Measurements from ENCODE around the gene ZNF385D.
"Not testable (repeated sequence)": the region's sequence is repeated elsewhere in the genome, so short reads cannot be mapped to it uniquely, and the experiment has no call there.

Gene ZNF385D

GRCh38 chr3:21409401-21409800 lies 341.6 kb downstream of the ZNF385D start:
- H3K9me3 Mint-ChIP-seq (ENCODE audit: low read depth): peaks cover 12% of the 10 kb centered on the region
- H3K27me3 Mint-ChIP-seq: no peaks in the 10 kb centered on the region
- H3K36me3 Mint-ChIP-seq: no peaks in the 10 kb centered on the region
- no peak overlapping the region for H3K27ac Mint-ChIP-seq
- no peaks in the 10 kb centered on the region for H3K4me1 Mint-ChIP-seq (ENCODE audit: low read depth)
- no peak overlapping the region for H3K4me3 Mint-ChIP-seq

GRCh38 chr3:21407743-21408142 lies 343.3 kb downstream of the ZNF385D start:
- Mint-ChIP-seq H3K27me3 (no peaks in the 10 kb centered on the region), H3K9me3 (ENCODE audit: low read depth) (peaks cover 12% of the 10 kb centered on the region), H3K36me3 (no peaks in the 10 kb centered on the region), H3K4me1 (ENCODE audit: low read depth) (no peaks in the 10 kb centered on the region), H3K27ac (no peak overlapping the region), H3K4me3 (no peak overlapping the region)

GRCh38 chr3:21405671-21406667 lies 345.0 kb downstream of the ZNF385D start:
- H3K4me3 Mint-ChIP-seq: no peak overlapping the region
- no peaks in the 10 kb centered on the region for H3K36me3 Mint-ChIP-seq
- H3K27ac Mint-ChIP-seq: no peak overlapping the region
- H3K4me1 Mint-ChIP-seq (ENCODE audit: low read depth): no peaks in the 10 kb centered on the region
- no peaks in the 10 kb centered on the region for H3K27me3 Mint-ChIP-seq
- H3K9me3 Mint-ChIP-seq (ENCODE audit: low read depth): peaks cover 15% of the 10 kb centered on the region

- H3K27me3 Mint-ChIP-seq: no peaks in the 10 kb centered on the region
- no peak overlapping the region for H3K27ac Mint-ChIP-seq
- H3K9me3 Mint-ChIP-seq (ENCODE audit: low read depth): peaks cover 12% of the 10 kb centered on the region
- no peak overlapping the region for H3K4me3 Mint-ChIP-seq
- no peaks in the 10 kb centered on the region for H3K36me3 Mint-ChIP-seq
- no peaks in the 10 kb centered on the region for H3K4me1 Mint-ChIP-seq (ENCODE audit: low read depth)
These were observed 352.5 kb downstream of the ZNF385D start for GRCh38 chr3:21398461-21398860.

GRCh38 chr3:21393683-21394311 lies 357.2 kb downstream of the ZNF385D start:
- H3K4me3 Mint-ChIP-seq: no peak overlapping the region
- H3K27ac Mint-ChIP-seq: no peak overlapping the region

GRCh38 chr3:21392526-21392925 lies 358.5 kb downstream of the ZNF385D start:
- Mint-ChIP-seq H3K9me3 (ENCODE audit: low read depth) (no peaks in the 10 kb centered on the region), H3K4me3 (no peak overlapping the region), H3K27me3 (no peaks in the 10 kb centered on the region)

More at GRCh38 chr3:21393683-21394311, 357.2 kb downstream of the ZNF385D start:
- no peaks in the 10 kb centered on the region for H3K36me3 Mint-ChIP-seq
- H3K27me3 Mint-ChIP-seq: no peaks in the 10 kb centered on the region
- no peaks in the 10 kb centered on the region for H3K9me3 Mint-ChIP-seq (ENCODE audit: low read depth)
- H3K4me1 Mint-ChIP-seq (ENCODE audit: low read depth): no peaks in the 10 kb centered on the region

GRCh38 chr3:21390856-21391255 lies 360.2 kb downstream of the ZNF385D start:
- H3K9me3 Mint-ChIP-seq (ENCODE audit: low read depth): peaks cover 4% of the 10 kb centered on the region
- H3K27ac Mint-ChIP-seq: no peak overlapping the region
- H3K36me3 Mint-ChIP-seq: no peaks in the 10 kb centered on the region
- no peak overlapping the region for H3K4me3 Mint-ChIP-seq
- H3K27me3 Mint-ChIP-seq: no peaks in the 10 kb centered on the region
- no peaks in the 10 kb centered on the region for H3K4me1 Mint-ChIP-seq (ENCODE audit: low read depth)

More at GRCh38 chr3:21392526-21392925, 358.5 kb downstream of the ZNF385D start:
- no peaks in the 10 kb centered on the region for H3K36me3 Mint-ChIP-seq
- no peaks in the 10 kb centered on the region for H3K4me1 Mint-ChIP-seq (ENCODE audit: low read depth)
- H3K27ac Mint-ChIP-seq: no peak overlapping the region

GRCh38 chr3:21390136-21390535 lies 360.9 kb downstream of the ZNF385D start:
- H3K4me1 Mint-ChIP-seq (ENCODE audit: low read depth): no peaks in the 10 kb centered on the region

GRCh38 chr3:21387142-21387826 lies 363.7 kb downstream of the ZNF385D start:
- not testable (repeated sequence) for H3K36me3 Mint-ChIP-seq; H3K9me3 Mint-ChIP-seq (ENCODE audit: low read depth); H3K27ac Mint-ChIP-seq; H3K27me3 Mint-ChIP-seq; H3K4me1 Mint-ChIP-seq (ENCODE audit: low read depth); H3K4me3 Mint-ChIP-seq

More at GRCh38 chr3:21390136-21390535, 360.9 kb downstream of the ZNF385D start:
- H3K27ac Mint-ChIP-seq: no peak overlapping the region
- no peaks in the 10 kb centered on the region for H3K27me3 Mint-ChIP-seq
- no peaks in the 10 kb centered on the region for H3K36me3 Mint-ChIP-seq
- H3K9me3 Mint-ChIP-seq (ENCODE audit: low read depth): peaks cover 7% of the 10 kb centered on the region
- H3K4me3 Mint-ChIP-seq: no peak overlapping the region

- H3K4me1 Mint-ChIP-seq (ENCODE audit: low read depth): not testable (repeated sequence)
These were observed 373.0 kb downstream of the ZNF385D start for GRCh38 chr3:21378036-21378435.

GRCh38 chr3:21377071-21377769 lies 373.8 kb downstream of the ZNF385D start:
- Mint-ChIP-seq H3K9me3 (ENCODE audit: low read depth) (no peaks in the 10 kb centered on the region), H3K27ac (no peak overlapping the region), H3K36me3 (no peaks in the 10 kb centered on the region), H3K4me3 (no peak overlapping the region), H3K27me3 (no peaks in the 10 kb centered on the region), H3K4me1 (ENCODE audit: low read depth) (no peaks in the 10 kb centered on the region)

More at GRCh38 chr3:21378036-21378435, 373.0 kb downstream of the ZNF385D start:
- H3K27me3 Mint-ChIP-seq; H3K4me3 Mint-ChIP-seq; H3K27ac Mint-ChIP-seq; H3K36me3 Mint-ChIP-seq; H3K9me3 Mint-ChIP-seq (ENCODE audit: low read depth): not testable (repeated sequence)

- Mint-ChIP-seq H3K27me3 (no peaks in the 10 kb centered on the region), H3K36me3 (no peaks in the 10 kb centered on the region), H3K4me3 (no peak overlapping the region), H3K9me3 (ENCODE audit: low read depth) (peaks cover 4% of the 10 kb centered on the region), H3K4me1 (ENCODE audit: low read depth) (no peaks in the 10 kb centered on the region), H3K27ac (no peak overlapping the region)
These were observed 378.7 kb downstream of the ZNF385D start for GRCh38 chr3:21372316-21372715.
